ENCODE measurements around the gene SBF1. TPM values are rescaled to one million over a fixed set of nuclear protein-coding genes. Genes with fewer than 3 reads are reported as not detected.
"Not testable (repeated sequence)": the region's sequence is repeated elsewhere in the genome, so short reads cannot be mapped to it uniquely, and the experiment has no call there.

Gene SBF1
- polyA plus RNA-seq, 1 donor (not counting 4 experiments of a cell fraction or from before 2014, with no cell fraction given), result 16.2 TPM

GRCh38 chr22:50521710-50522109, 46.9 kb upstream of the SBF1 start:
- no peaks in the 10 kb centered on the region for H3K27me3 ChIP-seq (ENCODE audit: control insufficient read depth, extremely low read depth, insufficient read depth, low read length)
- FAIRE-seq (no peak), DNase-seq (ENCODE audit: low read depth, low spot score) (no peak)
- H3K4me3 ChIP-seq (ENCODE audit: control insufficient read depth in 2 of 3, extremely low read depth in 1 of 3, insufficient read depth in 2 of 3, low read depth in 1 of 3, low read length in 3 of 3), result no peak overlapping the region
- H3K4me1 ChIP-seq (ENCODE audit: control insufficient read depth, extremely low read depth, insufficient read depth, low read length), result peaks cover 14% of the 10 kb centered on the region
- no peaks in the 10 kb centered on the region for H3K9me1 ChIP-seq (ENCODE audit: control insufficient read depth, extremely low read depth, insufficient read depth, low read length)
- H3K9me3 ChIP-seq (ENCODE audit: control insufficient read depth, low read depth, low read length), result no peaks in the 10 kb centered on the region
- H2AFZ ChIP-seq (ENCODE audit: control insufficient read depth, low read length), result no peak overlapping the region
- no peak overlapping the region for H3K9ac ChIP-seq (ENCODE audit: control insufficient read depth, extremely low read depth, insufficient read depth, low read length)
- dilution Hi-C loops (cut with MboI; ENCODE audit: extremely low pct_ligation_motif_present, low sequenced_read_pairs), result no loop called here
- peaks cover 24 to 35% of the 10 kb centered on the region in 2 experiments for H3K36me3 ChIP-seq (ENCODE audit: control insufficient read depth in 2 of 2, extremely low read depth in 1 of 2, insufficient read depth in 2 of 2, low read length in 2 of 2)
- peaks cover 26% of the 10 kb centered on the region for H3K79me2 ChIP-seq (ENCODE audit: control insufficient read depth, insufficient read depth, low read length)
- no peak overlapping the region for H3K4me2 ChIP-seq (ENCODE audit: control insufficient read depth, extremely low read depth, insufficient read depth, low read depth, low read length)
- TF ChIP-seq CTCF (optimal IDR thresholded peaks at IDR 0.05 in 1 of 3, IDR thresholded peaks at IDR 0.05 in 1 of 3, conservative IDR thresholded peaks at IDR 0.05 in 1 of 3; ENCODE audit: extremely low read depth in 1 of 3, insufficient read depth in 2 of 3, low read length in 3 of 3) (no peak), EZH2 (IDR thresholded peaks at IDR 0.05; ENCODE audit: low read length) (no peak)
- no peaks in the 10 kb centered on the region for H4K20me1 ChIP-seq (ENCODE audit: control insufficient read depth, extremely low read depth, insufficient read depth, low read length)
- H3K27ac ChIP-seq (ENCODE audit: control insufficient read depth, insufficient read depth, low read length), result no peak overlapping the region

- TF ChIP-seq CTCF (optimal IDR thresholded peaks at IDR 0.05 in 1 of 3, IDR thresholded peaks at IDR 0.05 in 1 of 3, conservative IDR thresholded peaks at IDR 0.05 in 1 of 3; ENCODE audit: extremely low read depth in 1 of 3, insufficient read depth in 2 of 3, low read length in 3 of 3) (no peak), EZH2 (IDR thresholded peaks at IDR 0.05; ENCODE audit: low read length) (no peak)
- Histone ChIP-seq H3K9me1 (ENCODE audit: control insufficient read depth, extremely low read depth, insufficient read depth, low read length) (no peaks in the 10 kb centered on the region), H3K9ac (ENCODE audit: control insufficient read depth, extremely low read depth, insufficient read depth, low read length) (no peak overlapping the region), H3K4me3 (ENCODE audit: control insufficient read depth in 2 of 3, extremely low read depth in 1 of 3, insufficient read depth in 2 of 3, low read depth in 1 of 3, low read length in 3 of 3) (no peak overlapping the region), H3K79me2 (ENCODE audit: control insufficient read depth, insufficient read depth, low read length) (peaks cover 27% of the 10 kb centered on the region), H3K27me3 (ENCODE audit: control insufficient read depth, extremely low read depth, insufficient read depth, low read length) (no peaks in the 10 kb centered on the region), H3K27ac (ENCODE audit: control insufficient read depth, insufficient read depth, low read length) (no peak overlapping the region), H2AFZ (ENCODE audit: control insufficient read depth, low read length) (no peak overlapping the region), H3K36me3 (ENCODE audit: control insufficient read depth in 2 of 2, extremely low read depth in 1 of 2, insufficient read depth in 2 of 2, low read length in 2 of 2) (peaks cover 25 to 37% of the 10 kb centered on the region in 2 experiments), H3K4me1 (ENCODE audit: control insufficient read depth, extremely low read depth, insufficient read depth, low read length) (peaks cover 11% of the 10 kb centered on the region), H3K9me3 (ENCODE audit: control insufficient read depth, low read depth, low read length) (no peaks in the 10 kb centered on the region), H4K20me1 (ENCODE audit: control insufficient read depth, extremely low read depth, insufficient read depth, low read length) (no peaks in the 10 kb centered on the region), H3K4me2 (ENCODE audit: control insufficient read depth, extremely low read depth, insufficient read depth, low read depth, low read length) (no peak overlapping the region)
- DNase-seq (ENCODE audit: low read depth, low spot score) (no peak), FAIRE-seq (no peak)
- dilution Hi-C loops (cut with MboI; ENCODE audit: extremely low pct_ligation_motif_present, low sequenced_read_pairs), result no loop called here
Measured at GRCh38 chr22:50520826-50521453, 46.1 kb upstream of the SBF1 start.

- H3K4me2 ChIP-seq (ENCODE audit: control insufficient read depth, extremely low read depth, insufficient read depth, low read depth, low read length); H3K27ac ChIP-seq (ENCODE audit: control insufficient read depth, insufficient read depth, low read length); H2AFZ ChIP-seq (ENCODE audit: control insufficient read depth, low read length); H4K20me1 ChIP-seq (ENCODE audit: control insufficient read depth, extremely low read depth, insufficient read depth, low read length); H3K27me3 ChIP-seq (ENCODE audit: control insufficient read depth, extremely low read depth, insufficient read depth, low read length); H3K9ac ChIP-seq (ENCODE audit: control insufficient read depth, extremely low read depth, insufficient read depth, low read length); H3K4me3 ChIP-seq (ENCODE audit: control insufficient read depth in 2 of 3, extremely low read depth in 1 of 3, insufficient read depth in 2 of 3, low read depth in 1 of 3, low read length in 3 of 3); FAIRE-seq; H3K9me1 ChIP-seq (ENCODE audit: control insufficient read depth, extremely low read depth, insufficient read depth, low read length); dilution Hi-C loops (cut with MboI; ENCODE audit: extremely low pct_ligation_motif_present, low sequenced_read_pairs); DNase-seq (ENCODE audit: low read depth, low spot score); H3K9me3 ChIP-seq (ENCODE audit: control insufficient read depth, low read depth, low read length): not testable (repeated sequence)
- peaks cover 25 to 37% of the 10 kb centered on the region in 2 experiments for H3K36me3 ChIP-seq (ENCODE audit: control insufficient read depth in 2 of 2, extremely low read depth in 1 of 2, insufficient read depth in 2 of 2, low read length in 2 of 2)
- peaks cover 31% of the 10 kb centered on the region for H3K79me2 ChIP-seq (ENCODE audit: control insufficient read depth, insufficient read depth, low read length)
- H3K4me1 ChIP-seq (ENCODE audit: control insufficient read depth, extremely low read depth, insufficient read depth, low read length), result peaks cover 11% of the 10 kb centered on the region
Measured at GRCh38 chr22:50520184-50520583, 45.3 kb upstream of the SBF1 start.

All from keratinocyte (primary cell).